ENCODE data around the gene BPIFB6.

GRCh38 chr20:33042983-33043730 lies 11.7 kb downstream of the BPIFB6 start:
- TF ChIP-seq POLR2AphosphoS5 (IDR thresholded peaks at IDR 0.05; ENCODE audit: borderline replicate concordance, low read depth, low read length) (no peak), EZH2 (IDR thresholded peaks at IDR 0.05) (no peak), FOXP2 (optimal IDR thresholded peaks at IDR 0.05; ENCODE audit: control extremely low read depth, extremely low read length, insufficient read depth) (no peak)

Measured in SK-N-MC (cell line).